Memory B cell (primary cell): ENCODE data around the gene C16orf86.

Experiments
- ATAC-seq: fragments of 150-1000 bp; cut with Tn5 transposase; 2 replicates; pipeline ENCODE4 v1.10.0; 2021; ENCODE audit warnings: low read depth, mild to moderate bottlenecking, moderate library complexity
- DNase-seq, 2 donors: peaks; one replicate each; pipeline ENCODE4 v3.0.0; 2022; ENCODE audit warnings: low spot score in 2 of 2
- H3K27ac Mint-ChIP-seq: one replicate; pipeline ENCODE4 v1.8.0; 2022; ENCODE audit warnings: mild to moderate bottlenecking, moderate library complexity, mixed read lengths
- H3K27me3 Mint-ChIP-seq: one replicate; pipeline ENCODE4 v1.8.0; 2022; ENCODE audit warnings: mixed read lengths
- H3K36me3 Mint-ChIP-seq: one replicate; pipeline ENCODE4 v1.8.0; 2022; ENCODE audit warnings: mild to moderate bottlenecking, mixed read lengths
- H3K4me1 Mint-ChIP-seq: one replicate; pipeline ENCODE4 v1.8.0; 2022; ENCODE audit warnings: mixed read lengths
- H3K4me3 Mint-ChIP-seq: one replicate; pipeline ENCODE4 v1.8.0; 2022; ENCODE audit warnings: mild to moderate bottlenecking, moderate library complexity, mixed read lengths
- H3K9me3 Mint-ChIP-seq: one replicate; pipeline ENCODE4 v1.8.0; 2022; ENCODE audit warnings: mixed read lengths

The C16orf86 gene

GRCh38 chr16:67648764-67649407 lies 17.7 kb upstream of the C16orf86 start:
- Mint-ChIP-seq H3K36me3 (peaks cover 16% of the 10 kb centered on the region), H3K27ac (no peak overlapping the region), H3K9me3 (no peaks in the 10 kb centered on the region), H3K4me1 (peaks cover 10% of the 10 kb centered on the region), H3K27me3 (no peaks in the 10 kb centered on the region), H3K4me3 (peak overlapping the region; percentile 52)
- DNase-seq (no peak), ATAC-seq (no peak)

GRCh38 chr16:67649494-67649931 lies 17.1 kb upstream of the C16orf86 start:
- ATAC-seq = no peak
- Mint-ChIP-seq H3K9me3 (no peaks in the 10 kb centered on the region), H3K27me3 (no peaks in the 10 kb centered on the region), H3K4me1 (peaks cover 10% of the 10 kb centered on the region), H3K36me3 (peaks cover 16% of the 10 kb centered on the region), H3K27ac (no peak overlapping the region), H3K4me3 (peak overlapping the region; percentile 52)
- DNase-seq = no peak

- Mint-ChIP-seq H3K27ac (peak overlapping the region; percentile 39), H3K9me3 (no peaks in the 10 kb centered on the region), H3K36me3 (peaks cover 16% of the 10 kb centered on the region), H3K4me1 (peaks cover 10% of the 10 kb centered on the region), H3K4me3 (no peak overlapping the region), H3K27me3 (no peaks in the 10 kb centered on the region)
- no peak for ATAC-seq
- DNase-seq = no peak
Measured at GRCh38 chr16:67650023-67650422, 16.6 kb upstream of the C16orf86 start.

GRCh38 chr16:67651039-67651438 lies 15.6 kb upstream of the C16orf86 start:
- no peak for ATAC-seq
- no peaks in the 10 kb centered on the region for H3K9me3 Mint-ChIP-seq
- DNase-seq = no peak
- no peak overlapping the region for H3K4me3 Mint-ChIP-seq
- peak overlapping the region; percentile 39 for H3K27ac Mint-ChIP-seq
- H3K27me3 Mint-ChIP-seq = no peaks in the 10 kb centered on the region
- peaks cover 11% of the 10 kb centered on the region for H3K4me1 Mint-ChIP-seq
- peaks cover 21% of the 10 kb centered on the region for H3K36me3 Mint-ChIP-seq

- no peaks in the 10 kb centered on the region for H3K9me3 Mint-ChIP-seq
- H3K27ac Mint-ChIP-seq = peak overlapping the region; percentile 47
- H3K36me3 Mint-ChIP-seq = peaks cover 23% of the 10 kb centered on the region
- no peak overlapping the region for H3K4me3 Mint-ChIP-seq
- ATAC-seq = no peak
- peaks cover 9% of the 10 kb centered on the region for H3K4me1 Mint-ChIP-seq
- no peaks in the 10 kb centered on the region for H3K27me3 Mint-ChIP-seq
- DNase-seq = no peak
Measured at GRCh38 chr16:67651847-67652246, 14.8 kb upstream of the C16orf86 start.

- Mint-ChIP-seq H3K4me1 (peaks cover 9% of the 10 kb centered on the region), H3K27ac (no peak overlapping the region), H3K36me3 (peaks cover 23% of the 10 kb centered on the region), H3K9me3 (no peaks in the 10 kb centered on the region), H3K27me3 (no peaks in the 10 kb centered on the region), H3K4me3 (no peak overlapping the region)
- ATAC-seq (no peak), DNase-seq (no peak)
Measured at GRCh38 chr16:67652578-67653127, 14.0 kb upstream of the C16orf86 start.

GRCh38 chr16:67653128-67653788 lies 13.4 kb upstream of the C16orf86 start:
- no peaks in the 10 kb centered on the region for H3K27me3 Mint-ChIP-seq
- H3K4me3 Mint-ChIP-seq = no peak overlapping the region
- DNase-seq (no peak), ATAC-seq (no peak)
- H3K9me3 Mint-ChIP-seq = no peaks in the 10 kb centered on the region
- peaks cover 27% of the 10 kb centered on the region for H3K36me3 Mint-ChIP-seq
- H3K27ac Mint-ChIP-seq = no peak overlapping the region
- H3K4me1 Mint-ChIP-seq = peaks cover 9% of the 10 kb centered on the region

GRCh38 chr16:67653789-67654402 lies 12.7 kb upstream of the C16orf86 start:
- no peak for ATAC-seq
- Mint-ChIP-seq H3K4me3 (no peak overlapping the region), H3K27me3 (no peaks in the 10 kb centered on the region), H3K4me1 (peaks cover 13% of the 10 kb centered on the region), H3K27ac (no peak overlapping the region), H3K36me3 (peaks cover 22% of the 10 kb centered on the region), H3K9me3 (no peaks in the 10 kb centered on the region)
- DNase-seq = no peak

- no peak for DNase-seq
- Mint-ChIP-seq H3K4me1 (peaks cover 17% of the 10 kb centered on the region), H3K36me3 (peaks cover 22% of the 10 kb centered on the region), H3K27me3 (no peaks in the 10 kb centered on the region), H3K9me3 (no peaks in the 10 kb centered on the region), H3K4me3 (no peak overlapping the region), H3K27ac (no peak overlapping the region)
- no peak for ATAC-seq
Measured at GRCh38 chr16:67654403-67654911, 12.2 kb upstream of the C16orf86 start.

- H3K27ac Mint-ChIP-seq = peak overlapping the region; percentile 29
- H3K36me3 Mint-ChIP-seq = peaks cover 20% of the 10 kb centered on the region
- H3K4me1 Mint-ChIP-seq = peaks cover 18% of the 10 kb centered on the region
- H3K4me3 Mint-ChIP-seq = no peak overlapping the region
- DNase-seq (no peak), ATAC-seq (no peak)
- H3K27me3 Mint-ChIP-seq = no peaks in the 10 kb centered on the region
- no peaks in the 10 kb centered on the region for H3K9me3 Mint-ChIP-seq
Measured at GRCh38 chr16:67655363-67655762, 11.3 kb upstream of the C16orf86 start.

- Mint-ChIP-seq H3K27me3 (no peaks in the 10 kb centered on the region), H3K36me3 (peaks cover 14% of the 10 kb centered on the region), H3K27ac (no peak overlapping the region), H3K9me3 (no peaks in the 10 kb centered on the region), H3K4me3 (no peak overlapping the region), H3K4me1 (peaks cover 18% of the 10 kb centered on the region)
- ATAC-seq = no peak
- DNase-seq = no peak
Measured at GRCh38 chr16:67656344-67657016, 10.1 kb upstream of the C16orf86 start.

- no peak overlapping the region for H3K4me3 Mint-ChIP-seq
- no peak for DNase-seq
- H3K4me1 Mint-ChIP-seq = peaks cover 20% of the 10 kb centered on the region
- H3K36me3 Mint-ChIP-seq = peaks cover 13% of the 10 kb centered on the region
- no peaks in the 10 kb centered on the region for H3K9me3 Mint-ChIP-seq
- no peaks in the 10 kb centered on the region for H3K27me3 Mint-ChIP-seq
- no peak overlapping the region for H3K27ac Mint-ChIP-seq
- ATAC-seq = no peak
Measured at GRCh38 chr16:67657017-67657608, 9.5 kb upstream of the C16orf86 start.

GRCh38 chr16:67657751-67658518 lies 8.7 kb upstream of the C16orf86 start:
- Mint-ChIP-seq H3K27ac (no peak overlapping the region), H3K4me3 (peak overlapping the region; percentile 46), H3K36me3 (peaks cover 12% of the 10 kb centered on the region), H3K9me3 (no peaks in the 10 kb centered on the region), H3K4me1 (peaks cover 20% of the 10 kb centered on the region), H3K27me3 (no peaks in the 10 kb centered on the region)
- ATAC-seq (no peak), DNase-seq (no peak)
